G401.6 (cell line): ENCODE measurements around the gene CNN3.
A peak's percentile ranks its signal among the peaks of the same experiment; 100 is the strongest.
"Not testable (repeated sequence)": the region's sequence is repeated elsewhere in the genome, so short reads cannot be mapped to it uniquely, and the experiment has no call there.

Source experiments
- FAIRE-seq: peaks from 2 replicates; lab custom pipeline; 2012; peaks lifted over from hg19 to GRCh38; lab: Jason Lieb, UNC

Gene CNN3

GRCh38 chr1:94949681-94950661, 23.1 kb upstream of the CNN3 start:
- no peak for FAIRE-seq

- no peak for FAIRE-seq
Observed at GRCh38 chr1:94947437-94947836, 20.5 kb upstream of the CNN3 start.

GRCh38 chr1:94946886-94947285, 20.0 kb upstream of the CNN3 start:
- FAIRE-seq, result no peak

GRCh38 chr1:94942171-94943128, 15.5 kb upstream of the CNN3 start:
- FAIRE-seq, result no peak

GRCh38 chr1:94941480-94941879, 14.6 kb upstream of the CNN3 start:
- not testable (repeated sequence) for FAIRE-seq

- FAIRE-seq, result no peak
Observed at GRCh38 chr1:94940738-94941137, 13.8 kb upstream of the CNN3 start.

- no peak for FAIRE-seq
Observed at GRCh38 chr1:94937820-94938219, 10.9 kb upstream of the CNN3 start.

GRCh38 chr1:94936861-94937620, 10.1 kb upstream of the CNN3 start:
- FAIRE-seq, result no peak

GRCh38 chr1:94935476-94935875, 8.6 kb upstream of the CNN3 start:
- FAIRE-seq, result peak; percentile 3

GRCh38 chr1:94935034-94935433, 8.1 kb upstream of the CNN3 start:
- no peak for FAIRE-seq

- no peak for FAIRE-seq
Observed at GRCh38 chr1:94934551-94934950, 7.6 kb upstream of the CNN3 start.

GRCh38 chr1:94931254-94931841, 4.4 kb upstream of the CNN3 start:
- no peak for FAIRE-seq

GRCh38 chr1:94929351-94930217, 2.7 kb upstream of the CNN3 start:
- FAIRE-seq, result peak; percentile 3

- no peak for FAIRE-seq
Observed at GRCh38 chr1:94928293-94928939, 1.5 kb upstream of the CNN3 start.

GRCh38 chr1:94927405-94928175, 680 bp upstream of the CNN3 start:
- FAIRE-seq, result no peak

GRCh38 chr1:94926126-94926914, 590 bp downstream of the CNN3 start:
- FAIRE-seq, result no peak

GRCh38 chr1:94925561-94926125, 1.3 kb downstream of the CNN3 start:
- peak; percentile 71 for FAIRE-seq

GRCh38 chr1:94925004-94925403, 1.9 kb downstream of the CNN3 start:
- no peak for FAIRE-seq
